HG02943 (cell line): ENCODE results near the gene RGL2.
"Not testable (repeated sequence)": the region's sequence is repeated elsewhere in the genome, so short reads cannot be mapped to it uniquely, and the experiment has no call there.

Experiments used
- ATAC-seq: cut with Tn5 transposase; IDR thresholded peaks from one replicate; pipeline ENCODE4 v1.9.1; 2021; ENCODE audit warnings: mild to moderate bottlenecking, low read depth, moderate library complexity; ENCODE audit not compliant: unreplicated experiment

RGL2 gene

GRCh38 chr6:33298773-33299236 is at the start of gene RGL2:
Gene RGL2 (minus strand): TSS chr6:33298942. CDS start chr6:33298610, 332 bp downstream.
- ATAC-seq = peak; percentile 33

DNA sequence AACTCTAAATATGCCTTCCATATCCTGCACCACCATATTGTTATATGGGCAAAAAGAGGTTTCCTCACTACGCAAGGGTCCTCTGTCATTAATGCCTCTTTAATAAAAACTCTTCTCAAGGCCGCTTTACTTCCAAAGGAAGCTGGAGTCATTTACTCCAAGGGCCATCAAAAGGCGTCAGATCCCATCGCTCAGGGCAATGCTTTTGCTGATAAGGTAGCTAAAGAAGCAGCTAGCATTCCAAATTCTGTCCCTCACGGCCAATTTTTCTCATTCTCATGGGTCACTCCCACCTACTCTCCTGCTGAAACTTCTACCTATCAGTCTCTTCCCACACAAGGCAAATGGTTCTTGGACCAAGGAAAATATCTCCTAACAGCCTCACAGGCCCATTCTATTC is 49.1 kb upstream of the RGL2 start:
- ATAC-seq = no peak

- ATAC-seq = not testable (repeated sequence)
Observed at GRCh38 chr6:33346972-33347371, 48.2 kb upstream of the RGL2 start.

DNA sequence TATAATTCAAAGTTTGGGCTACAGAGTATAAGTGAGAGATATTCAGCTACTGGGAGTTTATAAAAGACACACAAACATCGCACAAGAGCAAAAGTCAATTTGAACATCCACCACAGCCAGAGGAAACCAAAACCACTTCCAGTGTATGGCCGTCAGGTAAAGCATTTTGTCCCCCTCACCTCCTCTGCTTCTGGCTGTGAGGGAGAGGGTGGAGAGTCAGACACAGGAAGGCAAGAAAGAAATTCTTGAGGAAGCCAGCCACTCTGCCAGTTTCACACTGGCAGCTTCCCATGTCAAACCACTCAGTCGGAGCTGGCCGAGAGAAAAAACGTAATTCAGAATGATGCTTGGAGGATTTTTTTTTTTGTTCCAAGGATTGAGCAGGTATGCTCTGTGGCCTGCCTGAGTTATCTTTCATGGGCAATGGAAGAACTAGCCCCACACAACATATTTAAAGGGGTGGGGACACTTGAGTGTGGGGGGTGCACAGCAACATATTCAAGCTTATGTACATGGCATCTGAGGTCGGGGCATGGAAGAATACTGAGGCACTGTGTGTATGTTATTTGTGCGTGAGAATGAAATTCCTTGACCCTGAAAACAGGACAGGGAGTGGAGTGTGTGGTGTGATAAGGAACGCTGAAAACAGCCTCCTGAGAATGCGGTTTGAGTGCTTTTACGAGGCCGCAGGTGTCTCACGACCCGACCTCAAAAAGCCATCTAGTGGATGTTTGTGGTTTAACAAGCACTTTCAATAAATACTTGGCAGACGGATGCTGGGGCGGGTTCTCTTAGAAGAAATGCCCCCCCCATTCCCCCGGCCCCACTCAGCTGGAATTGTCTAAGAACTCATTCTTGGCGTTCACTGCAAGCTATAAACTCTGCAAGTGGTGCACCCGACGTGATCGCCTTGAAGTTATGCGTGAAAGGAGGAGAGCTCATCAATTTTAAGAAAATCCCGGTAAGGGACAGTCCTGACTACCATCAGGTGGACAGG is 46.3 kb upstream of the RGL2 start:
- no peak for ATAC-seq

- no peak for ATAC-seq
Observed at GRCh38 chr6:33343953-33344611, 45.3 kb upstream of the RGL2 start.

GRCh38 chr6:33343606-33343952 is 44.8 kb upstream of the RGL2 start:
- not testable (repeated sequence) for ATAC-seq

- ATAC-seq = no peak
Observed at GRCh38 chr6:33339193-33339592, 40.5 kb upstream of the RGL2 start.

GRCh38 chr6:33336495-33336894 is 37.8 kb upstream of the RGL2 start:
- ATAC-seq = no peak

DNA sequence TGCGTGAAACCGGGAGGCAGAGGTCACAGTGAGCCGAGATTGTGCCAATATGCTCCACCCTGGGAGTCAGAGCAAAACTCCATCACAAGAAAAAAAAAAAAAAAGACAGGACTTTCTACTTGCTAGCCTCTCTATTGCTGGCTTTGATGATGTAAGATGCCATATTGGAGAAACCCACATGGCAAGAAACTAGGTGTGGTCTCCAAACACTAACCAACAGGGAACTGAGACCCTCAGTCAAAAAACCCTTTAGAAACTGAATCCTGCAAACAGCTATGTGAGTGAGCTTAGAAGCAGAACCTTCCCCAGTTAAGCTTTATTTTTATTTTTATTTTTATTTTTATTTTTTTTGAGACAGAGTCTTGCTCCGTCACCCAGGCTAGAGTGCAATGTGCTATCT is 37.2 kb upstream of the RGL2 start:
- ATAC-seq = no peak

GRCh38 chr6:33333666-33334065 is 34.9 kb upstream of the RGL2 start:
- ATAC-seq = no peak

DNA sequence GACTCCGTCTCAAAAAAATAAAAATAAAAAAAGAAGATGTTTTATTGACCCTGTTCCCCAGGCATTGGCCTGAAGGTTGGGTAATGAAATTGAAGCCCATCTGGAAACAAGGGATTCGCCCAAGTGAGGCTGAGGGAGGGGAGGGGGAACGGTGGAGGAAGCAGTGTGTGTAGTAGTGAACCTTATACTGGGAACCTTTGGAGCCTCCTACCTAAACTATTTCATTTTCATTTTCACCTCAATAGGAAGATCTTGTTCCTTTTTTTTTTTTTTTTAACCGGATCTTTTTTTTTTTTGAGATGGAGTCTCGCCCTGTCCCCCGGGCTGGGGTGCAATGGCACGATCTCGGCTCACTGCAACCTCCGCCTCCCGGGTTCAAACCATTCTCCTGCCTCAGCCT is 32.0 kb upstream of the RGL2 start:
- ATAC-seq = no peak

DNA sequence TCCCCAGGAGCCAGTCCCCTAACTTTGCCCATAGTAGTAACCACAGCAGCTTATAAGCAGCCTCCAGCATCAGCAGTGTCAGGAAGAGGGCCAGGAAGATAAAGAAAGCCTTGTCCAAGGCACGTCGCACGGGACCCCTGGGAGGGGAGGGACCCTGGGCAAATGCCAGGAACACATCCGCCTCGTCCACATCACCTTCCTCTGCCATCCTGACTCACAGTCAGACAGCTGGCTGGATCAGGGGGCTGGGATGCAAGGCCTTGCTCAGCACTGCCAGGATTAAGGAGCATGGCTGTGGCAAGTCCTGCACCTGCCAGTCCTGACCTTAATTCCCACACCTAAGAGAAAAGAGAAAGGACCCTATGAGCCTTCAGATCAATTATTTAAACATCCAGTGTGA is 30.3 kb upstream of the RGL2 start:
- ATAC-seq = no peak

- ATAC-seq = no peak
Observed at GRCh38 chr6:33324125-33324524, 25.4 kb upstream of the RGL2 start.

DNA sequence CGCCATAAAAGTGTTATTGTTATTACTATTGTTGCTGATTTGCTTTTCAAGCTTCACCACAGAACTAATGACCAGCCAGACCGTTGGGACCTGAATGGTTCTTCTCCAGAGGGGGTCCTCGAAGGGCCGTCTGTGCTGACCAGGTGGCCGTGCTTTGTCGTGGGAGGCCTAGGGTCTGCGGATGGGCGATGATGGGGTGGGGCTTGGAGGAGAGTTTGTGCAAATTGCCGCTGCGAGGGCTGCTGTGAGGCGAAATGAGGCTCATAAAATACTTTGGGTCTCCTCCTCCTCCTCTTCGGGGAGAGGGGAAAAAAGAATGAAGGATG is 24.8 kb upstream of the RGL2 start:
- peak; percentile 4 for ATAC-seq

DNA sequence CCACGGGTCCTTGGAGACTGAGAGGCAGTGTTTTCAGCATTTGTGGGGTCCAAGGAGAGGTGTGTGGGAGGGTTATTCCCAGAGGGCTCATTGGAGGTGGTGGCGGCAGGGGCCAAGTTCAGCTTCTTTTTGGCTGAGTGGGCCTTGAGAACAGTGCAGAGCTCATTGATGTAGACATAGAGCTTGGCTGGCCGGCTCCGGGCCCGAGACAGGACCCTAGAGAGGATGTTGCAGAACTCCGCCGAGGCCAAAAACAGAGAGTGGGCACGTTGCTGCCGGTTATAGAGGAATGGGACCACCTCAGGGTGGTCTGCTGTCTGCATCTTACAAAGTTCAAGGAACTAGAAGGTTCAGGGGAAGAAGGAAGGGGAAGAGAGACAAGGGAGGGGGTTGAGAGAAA is 22.5 kb upstream of the RGL2 start:
- ATAC-seq = no peak

GRCh38 chr6:33320315-33321181 is 21.8 kb upstream of the RGL2 start:
- no peak for ATAC-seq

DNA sequence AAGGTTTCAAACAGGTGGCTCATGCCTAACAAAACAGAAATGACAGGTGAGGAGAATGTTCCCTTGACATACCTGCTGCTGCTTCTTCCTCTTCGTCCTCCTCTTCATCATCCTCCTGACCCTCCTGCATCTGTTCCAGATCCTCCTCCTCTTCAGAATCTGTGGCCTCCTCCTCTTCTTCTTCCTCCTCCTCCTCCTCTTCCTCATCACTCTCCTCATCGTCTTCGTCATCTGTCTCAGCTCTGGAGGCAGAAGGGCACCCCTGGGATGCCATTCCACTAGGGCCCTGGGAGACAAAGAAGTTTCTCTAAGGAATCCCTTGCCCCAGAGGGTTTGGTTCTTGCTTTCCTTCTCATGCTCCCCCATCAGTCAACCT is 21.2 kb upstream of the RGL2 start:
- ATAC-seq = no peak

GRCh38 chr6:33318426-33319073 is 19.8 kb upstream of the RGL2 start:
- ATAC-seq = no peak

- peak; percentile 45 for ATAC-seq
Observed at GRCh38 chr6:33317669-33318425, 19.1 kb upstream of the RGL2 start, which contains the start of gene ZBTB22. Gene ZBTB22 (minus strand): TSS chr6:33317744. CDS start chr6:33316916, 828 bp downstream.

DNA sequence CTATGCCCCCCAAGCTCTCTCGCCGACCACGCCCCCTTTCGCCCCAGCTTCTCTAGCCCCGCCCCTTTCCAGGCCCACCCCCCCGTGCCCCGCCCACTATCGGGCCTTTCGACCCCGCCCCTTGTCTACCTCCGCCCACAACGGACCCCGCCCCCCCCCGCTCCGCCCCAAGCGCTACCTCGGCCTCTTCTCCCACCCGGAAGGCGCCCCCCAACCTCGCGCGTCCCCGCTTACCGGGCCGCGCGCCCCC is 18.6 kb upstream of the RGL2 start:
- ATAC-seq = no peak
